Effector memory CD4-positive, alpha-beta T cell (primary cell): Measurements from ENCODE around the gene PID1.

Source experiments
- DNase-seq, 3 donors: peaks; one replicate each; pipeline ENCODE4 v3.0.0-alpha.2; 2020
- H3K27ac ChIP-seq: 2 replicates; pipeline ENCODE4 v1.7.0; 2013; ENCODE audit warnings: mild to moderate bottlenecking, low read length, moderate library complexity; ENCODE audit not compliant: insufficient read depth, poor library complexity, severe bottlenecking
- H3K27me3 ChIP-seq: replicated peaks from 2 replicates; pipeline ENCODE4 v1.7.0; 2013; ENCODE audit warnings: mild to moderate bottlenecking, low read length; ENCODE audit not compliant: insufficient read depth, control insufficient read depth, poor library complexity, severe bottlenecking
- H3K36me3 ChIP-seq: 2 replicates; pipeline ENCODE4 v1.7.0; 2013; ENCODE audit warnings: mild to moderate bottlenecking, low read length, moderate library complexity; ENCODE audit not compliant: control insufficient read depth, insufficient read depth
- H3K4me1 ChIP-seq: 2 replicates; pipeline ENCODE4 v1.7.0; 2013; ENCODE audit warnings: low read length, mild to moderate bottlenecking; ENCODE audit not compliant: control insufficient read depth, insufficient read depth, poor library complexity, severe bottlenecking
- H3K4me3 ChIP-seq: 2 replicates; pipeline ENCODE4 v1.7.0; 2013; ENCODE audit warnings: low read length, low read depth, mild to moderate bottlenecking; ENCODE audit not compliant: insufficient read depth, poor library complexity, severe bottlenecking
- H3K9me3 ChIP-seq: 2 replicates; pipeline ENCODE4 v1.7.0; 2013; ENCODE audit warnings: mild to moderate bottlenecking, low read length, moderate library complexity; ENCODE audit not compliant: control insufficient read depth

The PID1 gene

DNA sequence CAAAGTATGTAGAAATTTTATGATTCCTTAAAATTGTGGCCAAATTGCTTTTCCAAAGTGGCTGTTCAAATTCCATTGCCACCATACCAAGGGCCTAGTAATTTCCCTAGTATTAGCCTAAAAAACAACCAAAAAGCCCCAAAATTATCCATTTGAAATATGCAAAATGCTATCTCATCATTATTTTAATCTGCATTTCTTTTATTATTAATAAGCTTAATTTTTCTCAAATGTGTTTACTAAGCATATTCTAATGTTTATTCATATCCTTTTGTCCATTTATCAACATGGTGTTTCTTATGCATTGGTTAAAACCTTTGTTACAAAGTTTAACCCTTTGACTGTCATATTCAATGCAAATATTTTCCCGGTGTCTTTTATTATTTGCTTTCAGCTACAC, 48.0 kb downstream of the PID1 start:
- no peaks in the 10 kb centered on the region for H3K27me3 ChIP-seq
- no peaks in the 10 kb centered on the region for H3K36me3 ChIP-seq

DNA sequence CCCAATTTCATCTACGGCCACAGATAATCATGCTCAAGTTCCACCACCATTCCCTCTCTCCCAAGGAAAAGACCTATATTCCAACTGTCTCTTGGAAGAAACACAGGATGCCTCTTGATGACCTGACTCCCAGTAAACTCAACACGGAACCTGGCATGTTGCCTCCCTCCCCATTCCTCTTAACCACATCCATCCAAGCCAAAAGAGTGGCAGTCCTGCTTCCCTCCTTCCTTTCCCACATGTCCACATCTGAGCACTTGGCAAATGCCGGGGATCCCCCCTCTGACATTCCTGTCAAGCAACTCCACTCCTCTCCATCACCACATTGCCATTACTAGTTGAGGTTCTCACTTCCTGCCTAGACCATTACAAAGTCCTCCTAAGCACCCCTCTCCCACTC, 49.4 kb downstream of the PID1 start:
- Histone ChIP-seq H3K9me3 (no peaks in the 10 kb centered on the region), H3K4me3 (no peak overlapping the region), H3K4me1 (no peaks in the 10 kb centered on the region), H3K36me3 (no peaks in the 10 kb centered on the region), H3K27me3 (no peaks in the 10 kb centered on the region), H3K27ac (no peak overlapping the region)
- no peak for DNase-seq

More for the DNA sequence above, 48.0 kb downstream of the PID1 start:
- Histone ChIP-seq H3K4me1 (no peaks in the 10 kb centered on the region), H3K4me3 (no peak overlapping the region), H3K9me3 (no peaks in the 10 kb centered on the region), H3K27ac (no peak overlapping the region)
- DNase-seq: no peak

DNA sequence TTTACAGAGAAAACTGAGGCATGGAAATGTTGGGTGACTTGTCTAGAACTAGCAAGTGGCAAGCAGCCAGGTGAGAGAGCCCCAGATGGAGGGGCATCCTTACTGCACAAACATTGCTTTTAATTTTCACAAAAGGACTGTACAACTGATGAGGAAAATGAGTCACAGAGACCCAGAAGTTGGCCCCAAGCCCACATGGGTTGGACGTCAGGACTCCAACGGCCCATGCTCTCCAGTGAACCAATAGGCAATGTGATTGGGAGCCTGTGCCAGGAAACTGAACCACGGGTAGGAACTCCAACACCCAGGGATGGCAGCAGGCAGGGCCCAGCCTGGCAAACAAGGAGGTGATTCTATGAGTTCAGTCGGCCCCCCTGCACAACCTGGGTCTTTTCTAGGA, 50.8 kb downstream of the PID1 start:
- Histone ChIP-seq H3K4me3 (no peak overlapping the region), H3K9me3 (no peaks in the 10 kb centered on the region), H3K4me1 (no peaks in the 10 kb centered on the region), H3K27ac (no peak overlapping the region), H3K36me3 (no peaks in the 10 kb centered on the region), H3K27me3 (no peaks in the 10 kb centered on the region)
- no peak for DNase-seq

DNA sequence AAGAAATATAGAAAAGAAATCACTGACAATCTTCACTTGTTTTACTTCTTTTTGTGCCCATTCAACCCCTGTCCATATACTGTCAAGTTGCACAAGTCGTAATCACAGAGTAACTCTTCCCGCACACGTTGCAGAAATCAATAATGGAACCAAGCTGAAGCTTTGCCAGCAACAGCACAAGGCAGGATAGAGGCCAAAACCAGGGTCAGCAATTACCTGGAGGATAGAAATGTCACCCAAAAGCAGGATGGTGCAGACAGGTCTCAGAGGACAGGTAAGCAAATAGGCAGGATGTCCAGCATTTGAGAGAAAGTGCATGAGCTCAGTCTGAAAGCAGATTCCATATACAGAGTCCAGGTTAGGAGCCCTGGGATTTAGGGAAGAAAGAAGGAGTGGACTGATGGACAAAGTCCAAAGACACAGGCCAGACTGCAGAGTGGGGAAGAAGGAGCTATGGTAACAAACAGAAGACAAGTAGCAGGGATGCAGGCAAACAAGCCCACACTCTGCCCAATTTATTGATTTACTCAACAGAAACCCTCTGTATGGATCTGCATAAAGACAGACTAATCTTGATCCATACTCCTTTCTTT, 52.7 kb downstream of the PID1 start:
- H3K4me3 ChIP-seq: no peak overlapping the region

DNA sequence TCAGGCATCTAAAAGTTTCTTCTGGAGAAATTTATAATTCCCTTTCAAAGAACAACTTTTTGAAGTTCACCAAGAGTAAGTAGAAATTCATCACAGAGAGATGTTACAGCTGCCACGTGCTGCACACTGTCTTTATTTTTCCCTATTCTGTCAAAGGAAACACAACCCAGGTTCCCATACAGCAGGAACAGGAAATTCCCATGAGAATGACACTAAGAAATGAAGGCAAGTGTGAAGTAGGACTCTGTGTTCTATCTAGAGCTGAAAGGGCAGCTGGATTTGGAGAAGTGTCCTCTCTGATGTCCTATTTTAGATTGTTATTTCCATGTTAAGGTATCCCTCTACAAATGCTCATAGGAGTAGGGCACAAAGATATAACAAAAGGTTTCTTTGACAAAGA, 58.8 kb downstream of the PID1 start:
- no peaks in the 10 kb centered on the region for H3K27me3 ChIP-seq
- no peaks in the 10 kb centered on the region for H3K9me3 ChIP-seq
- H3K4me1 ChIP-seq: no peaks in the 10 kb centered on the region
- H3K27ac ChIP-seq: no peak overlapping the region
- DNase-seq: no peak
- no peak overlapping the region for H3K4me3 ChIP-seq
- H3K36me3 ChIP-seq: no peaks in the 10 kb centered on the region

More for the DNA sequence above, 52.7 kb downstream of the PID1 start:
- no peaks in the 10 kb centered on the region for H3K27me3 ChIP-seq
- no peaks in the 10 kb centered on the region for H3K4me1 ChIP-seq
- no peak overlapping the region for H3K27ac ChIP-seq
- no peaks in the 10 kb centered on the region for H3K36me3 ChIP-seq
- DNase-seq: no peak
- no peaks in the 10 kb centered on the region for H3K9me3 ChIP-seq

DNA sequence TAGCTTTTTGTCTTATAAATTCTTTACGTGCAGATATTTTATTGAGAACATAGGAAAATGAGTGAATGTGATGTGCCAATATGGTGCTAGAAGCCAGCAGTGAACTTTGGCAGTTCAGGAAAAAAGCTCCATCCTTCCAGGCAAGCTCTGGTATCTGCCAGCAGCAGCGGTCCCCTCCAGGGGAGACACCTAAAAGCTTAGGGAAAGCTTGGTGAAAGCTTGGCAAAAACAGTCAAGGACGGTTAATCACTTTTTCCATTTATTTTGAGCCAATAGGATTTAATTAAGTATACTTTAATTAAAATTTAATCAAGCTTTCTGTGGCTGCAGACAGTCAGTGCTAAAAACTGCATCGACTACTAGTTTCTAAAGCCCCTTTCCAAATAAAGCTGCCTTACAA, 60.4 kb downstream of the PID1 start:
- no peaks in the 10 kb centered on the region for H3K36me3 ChIP-seq
- no peaks in the 10 kb centered on the region for H3K27me3 ChIP-seq
- DNase-seq: no peak
- no peaks in the 10 kb centered on the region for H3K4me1 ChIP-seq
- no peak overlapping the region for H3K4me3 ChIP-seq
- H3K27ac ChIP-seq: no peak overlapping the region
- no peaks in the 10 kb centered on the region for H3K9me3 ChIP-seq

DNA sequence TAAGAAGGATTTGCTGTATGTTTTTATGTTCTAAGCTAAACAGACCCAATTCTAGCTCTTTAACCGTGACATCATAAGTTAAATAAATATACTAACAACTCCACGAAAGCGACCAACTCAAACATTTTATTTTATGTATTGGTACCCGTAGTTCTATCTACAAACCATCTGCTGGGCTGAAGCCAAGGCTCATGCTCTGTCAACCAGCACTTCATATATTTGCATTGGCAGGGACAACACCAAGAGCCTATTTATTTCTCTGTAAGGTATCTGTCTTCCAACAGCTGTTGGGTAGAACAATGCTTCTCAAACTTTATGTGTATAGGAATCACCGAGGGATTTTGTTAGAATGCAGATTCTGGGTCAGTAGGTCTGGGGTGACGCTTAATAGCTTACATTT, 64.5 kb downstream of the PID1 start:
- Histone ChIP-seq H3K9me3 (no peaks in the 10 kb centered on the region), H3K4me3 (no peak overlapping the region), H3K36me3 (no peaks in the 10 kb centered on the region), H3K27ac (no peak overlapping the region), H3K27me3 (no peaks in the 10 kb centered on the region), H3K4me1 (no peaks in the 10 kb centered on the region)
- DNase-seq: no peak

DNA sequence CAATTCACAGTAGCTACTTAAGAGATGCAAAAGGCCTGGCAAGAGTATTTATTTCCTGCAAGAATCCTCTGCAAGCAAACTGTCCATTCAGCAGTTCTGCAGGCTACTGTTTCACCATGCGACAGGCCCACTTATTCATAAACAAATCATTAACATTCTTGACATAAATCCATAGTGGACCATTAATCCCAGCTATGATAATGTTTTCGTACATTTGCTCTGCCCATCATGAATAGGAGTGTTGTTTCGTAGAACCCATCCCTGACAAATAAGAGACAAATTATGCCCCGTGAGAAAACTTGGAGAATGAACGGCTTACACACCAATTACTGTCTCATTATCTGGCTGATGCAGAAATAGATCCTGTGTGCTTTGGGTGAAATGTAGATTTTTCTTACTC, 65.4 kb downstream of the PID1 start:
- no peaks in the 10 kb centered on the region for H3K36me3 ChIP-seq
- H3K4me3 ChIP-seq: no peak overlapping the region
- H3K27ac ChIP-seq: no peak overlapping the region
- no peaks in the 10 kb centered on the region for H3K4me1 ChIP-seq
- DNase-seq: no peak
- H3K9me3 ChIP-seq: no peaks in the 10 kb centered on the region
- no peaks in the 10 kb centered on the region for H3K27me3 ChIP-seq

DNA sequence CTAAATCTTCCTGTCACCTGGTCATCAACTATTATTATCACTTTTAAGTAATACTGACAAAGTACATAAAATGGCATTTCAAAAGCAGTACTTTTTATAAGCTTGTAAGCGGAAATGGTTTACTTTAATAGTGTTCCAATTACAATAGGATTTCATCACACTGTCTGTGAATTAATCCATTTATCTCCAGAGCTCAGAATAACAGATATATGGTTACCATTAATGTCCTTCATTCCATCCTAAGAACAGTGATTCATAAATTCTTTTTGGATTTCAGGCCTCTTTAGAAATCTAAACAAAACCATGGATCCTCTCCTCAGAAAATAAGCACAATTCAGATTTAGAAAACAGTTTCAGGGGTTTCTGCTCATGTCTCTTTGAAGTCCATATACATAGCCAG, 68.4 kb downstream of the PID1 start:
- no peak overlapping the region for H3K27ac ChIP-seq
- DNase-seq: no peak
- no peaks in the 10 kb centered on the region for H3K27me3 ChIP-seq
- no peaks in the 10 kb centered on the region for H3K36me3 ChIP-seq
- no peak overlapping the region for H3K4me3 ChIP-seq
- H3K4me1 ChIP-seq: no peaks in the 10 kb centered on the region
- no peaks in the 10 kb centered on the region for H3K9me3 ChIP-seq

DNA sequence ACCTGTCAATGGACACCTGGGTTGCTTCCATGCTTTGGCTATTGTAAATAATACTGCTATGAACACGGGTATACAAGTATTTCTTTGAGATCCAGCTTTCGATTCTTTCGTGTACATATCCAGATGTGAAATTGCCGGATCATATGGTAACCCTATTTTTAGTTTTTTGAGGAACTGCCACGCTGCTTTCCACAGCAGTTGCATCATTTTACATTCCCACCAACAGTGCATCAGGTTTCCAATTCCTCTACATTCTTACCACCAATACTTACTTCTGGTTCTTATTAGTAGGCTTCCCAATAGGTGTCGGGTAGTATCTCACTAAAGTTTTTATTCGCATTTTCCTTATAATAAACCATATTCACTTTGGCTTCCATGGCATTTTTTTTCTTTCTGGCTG, 69.6 kb downstream of the PID1 start:
- no peaks in the 10 kb centered on the region for H3K27me3 ChIP-seq
- no peaks in the 10 kb centered on the region for H3K9me3 ChIP-seq
- no peak overlapping the region for H3K27ac ChIP-seq
- no peaks in the 10 kb centered on the region for H3K36me3 ChIP-seq
- no peak overlapping the region for H3K4me3 ChIP-seq
- DNase-seq: no peak
- no peaks in the 10 kb centered on the region for H3K4me1 ChIP-seq

DNA sequence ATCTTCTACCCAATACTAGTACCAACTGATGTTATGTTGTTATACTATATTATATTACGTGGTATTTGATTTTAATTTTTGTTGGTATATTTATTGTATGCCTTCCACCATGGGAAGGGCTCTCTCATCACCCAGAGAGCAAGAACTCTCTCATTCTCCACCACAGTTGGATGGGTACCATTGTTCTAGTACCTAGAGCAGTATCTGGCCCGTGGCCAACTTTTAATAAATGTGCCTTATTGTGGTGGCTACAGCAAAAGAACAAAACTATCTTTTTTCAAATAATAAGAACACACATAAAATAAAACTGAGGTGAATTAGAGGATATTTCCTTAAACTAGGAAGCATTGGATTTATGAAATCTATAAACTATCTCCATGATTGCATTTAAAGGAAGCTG, 71.8 kb downstream of the PID1 start:
- no peak for DNase-seq
- no peaks in the 10 kb centered on the region for H3K9me3 ChIP-seq
- H3K27ac ChIP-seq: no peak overlapping the region
- H3K36me3 ChIP-seq: no peaks in the 10 kb centered on the region
- H3K27me3 ChIP-seq: no peaks in the 10 kb centered on the region
- H3K4me1 ChIP-seq: no peaks in the 10 kb centered on the region
- H3K4me3 ChIP-seq: no peak overlapping the region
